SKM-1 treated with dmso at 0.1 percent for 144 hours (cell line): Measurements from ENCODE around the gene CACNA1G.

ENCODE experiments used
- DNase-seq: peaks from one replicate; lab custom pipeline; 2025; ENCODE audit not compliant: unreplicated experiment; lab: John Stamatoyannopoulos, UW

The CACNA1G gene

DNA sequence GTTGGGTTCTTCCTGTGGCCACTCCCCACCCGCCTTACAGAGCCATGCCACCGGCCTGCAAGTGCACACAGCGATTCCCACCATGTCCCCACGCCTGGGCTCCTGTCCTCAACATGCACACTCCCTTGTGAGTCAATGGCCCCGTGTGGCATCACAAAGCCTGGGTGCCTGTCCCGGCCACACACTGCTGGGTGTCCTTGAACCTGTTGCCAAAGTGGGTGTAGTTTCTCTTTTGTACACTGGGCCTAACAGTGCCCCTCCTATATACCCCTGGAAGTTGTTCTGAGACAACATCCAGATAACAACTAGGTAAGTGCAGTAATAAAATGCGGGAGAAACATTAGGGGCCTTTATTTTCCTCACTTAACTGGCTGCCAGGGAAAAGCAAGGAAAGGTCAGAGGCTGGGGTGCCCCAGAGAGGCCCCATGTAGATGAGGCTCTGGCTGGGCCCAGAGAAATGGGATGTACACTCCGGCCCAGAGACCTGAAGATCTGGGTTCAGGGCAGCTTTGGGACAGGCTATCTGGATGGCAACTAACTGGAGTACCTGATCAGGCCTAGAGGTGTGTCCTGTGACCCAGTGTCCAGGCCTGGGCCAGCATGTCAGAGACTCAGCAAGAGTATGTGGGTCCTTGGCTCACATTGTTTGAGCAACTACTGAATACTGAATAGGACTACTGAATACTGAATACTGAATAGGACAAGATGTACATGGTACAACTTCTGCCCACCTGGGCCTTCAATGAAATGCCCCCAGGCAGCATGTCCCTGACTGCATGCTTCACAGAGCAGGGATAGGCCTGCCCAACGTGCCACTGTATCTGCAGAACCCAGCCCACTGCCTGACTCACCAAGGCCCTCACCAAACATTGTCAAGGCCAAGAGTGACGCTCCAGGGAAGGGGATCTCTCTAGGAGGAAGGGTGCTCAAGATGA is 82.5 kb downstream of the CACNA1G start:
- no peak for DNase-seq

DNA sequence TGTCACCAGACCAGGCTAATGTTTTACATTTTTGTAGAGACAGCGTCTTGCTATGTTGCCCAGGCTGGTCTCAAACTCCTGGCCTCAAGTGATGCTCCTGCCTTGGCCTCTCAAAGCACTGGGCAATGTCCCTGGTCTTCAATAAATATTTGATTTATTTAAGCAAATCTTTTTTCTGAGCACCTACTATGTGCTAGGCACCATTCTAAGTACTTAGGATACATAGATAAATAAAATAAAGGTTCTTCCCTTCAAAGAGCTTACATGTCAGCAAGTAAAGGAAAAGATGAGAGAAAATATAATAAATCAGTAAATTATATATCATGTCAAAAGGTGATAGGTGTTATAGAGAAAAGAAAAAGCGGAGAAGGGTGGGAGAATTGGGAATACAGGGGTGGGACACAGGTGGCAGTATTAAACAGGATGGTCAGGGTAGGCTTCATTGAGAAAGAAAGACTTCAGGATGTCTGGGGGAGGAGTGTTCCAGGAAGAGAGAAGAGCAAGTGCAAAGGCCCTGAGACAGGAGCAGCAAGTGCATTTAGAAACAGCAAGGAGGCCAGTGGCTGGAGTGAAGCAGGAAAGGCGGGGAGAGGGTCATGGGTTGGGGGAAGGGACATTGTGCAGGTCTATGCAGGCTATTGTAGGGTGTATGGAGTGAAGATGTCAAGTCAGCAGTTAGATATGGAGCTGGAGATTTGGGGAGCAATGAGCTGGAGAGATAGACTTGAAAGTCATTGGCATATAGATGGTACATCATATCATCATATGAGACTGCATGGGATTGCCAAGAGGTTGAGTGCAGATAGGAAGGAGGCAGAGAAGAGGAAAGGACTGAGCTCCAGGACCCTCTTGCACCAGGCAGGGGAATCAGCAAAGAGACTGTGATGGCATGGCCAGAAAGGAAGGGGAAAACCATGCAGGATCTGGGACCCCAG is 85.5 kb downstream of the CACNA1G start:
- DNase-seq, result no peak

DNA sequence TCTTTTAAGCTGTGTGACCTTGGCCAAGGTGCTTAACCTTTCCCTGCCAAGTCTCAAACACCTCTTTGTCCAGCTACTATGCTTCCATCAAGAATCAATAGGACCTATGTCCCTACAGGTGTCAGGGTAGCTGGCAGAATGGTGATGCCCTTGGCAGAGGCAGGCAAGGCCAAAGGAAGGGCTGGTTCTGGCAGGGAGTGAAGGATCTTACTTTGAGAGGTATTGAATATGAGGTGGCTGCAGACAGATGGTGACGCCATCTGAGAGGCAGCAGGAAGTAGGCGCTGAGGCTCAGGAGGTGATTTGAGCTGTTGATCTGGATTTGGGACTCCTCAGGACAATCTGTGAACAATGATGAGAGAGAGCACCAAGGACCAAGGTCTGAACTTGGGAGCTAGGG is 86.7 kb downstream of the CACNA1G start:
- no peak for DNase-seq

DNA sequence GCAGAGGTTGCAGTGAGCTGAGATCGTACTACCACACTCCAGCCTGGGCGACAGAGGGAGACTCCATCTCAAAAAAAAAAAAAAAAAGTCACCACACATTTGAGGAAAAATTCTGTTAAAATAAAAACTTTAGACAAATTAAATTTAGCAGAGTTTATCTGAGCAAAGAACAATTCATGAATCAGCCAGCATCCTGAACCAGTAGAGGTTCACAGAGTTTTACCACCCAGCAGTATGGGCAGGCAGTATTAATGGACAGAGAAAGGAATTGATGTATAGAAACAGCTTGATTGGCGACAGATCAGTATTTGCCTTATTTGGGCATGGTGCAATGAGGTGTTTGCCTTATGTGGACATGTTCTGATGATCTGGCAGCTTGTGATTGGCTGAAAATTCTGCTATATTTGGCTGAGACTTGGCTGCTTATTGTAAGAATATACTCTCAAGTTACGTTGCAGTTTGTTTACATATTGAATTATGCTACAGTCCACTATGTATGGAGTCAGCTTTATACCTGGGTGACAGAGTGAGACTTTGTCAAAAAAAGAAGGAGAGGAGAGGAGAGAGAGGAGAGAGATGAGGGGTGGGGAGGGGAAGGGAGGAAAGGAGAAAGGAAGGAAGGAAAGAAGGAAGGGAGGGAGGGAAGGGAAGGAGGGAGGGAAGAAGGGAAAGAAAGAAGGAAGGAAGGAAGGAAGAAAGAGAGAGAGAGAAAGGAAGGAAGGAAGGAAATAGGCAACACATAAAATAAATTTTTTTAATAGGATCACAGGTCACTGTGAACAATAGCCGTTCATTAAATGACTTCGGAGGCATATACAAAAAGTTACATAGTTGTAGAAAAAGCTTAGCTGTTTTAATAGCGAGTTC is 88.8 kb downstream of the CACNA1G start:
- no peak for DNase-seq

DNA sequence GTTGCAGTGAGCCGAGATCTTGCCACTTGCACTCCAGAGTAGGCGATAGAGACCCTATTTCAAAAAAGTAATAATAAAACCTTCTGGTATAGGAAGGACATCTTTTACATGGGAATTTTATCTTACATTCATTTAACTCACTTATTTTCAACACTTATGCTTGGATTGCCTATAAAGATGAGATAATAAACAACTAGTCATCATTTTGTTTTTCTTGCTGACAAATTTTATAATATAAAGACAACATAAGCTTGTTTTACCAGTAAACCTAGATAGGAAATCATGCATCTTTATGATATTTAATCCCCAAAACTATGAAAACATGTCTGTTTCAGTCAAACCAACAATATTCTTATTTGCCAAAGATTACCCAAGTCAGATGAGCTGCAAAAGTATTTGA is 91.1 kb downstream of the CACNA1G start:
- no peak for DNase-seq

DNA sequence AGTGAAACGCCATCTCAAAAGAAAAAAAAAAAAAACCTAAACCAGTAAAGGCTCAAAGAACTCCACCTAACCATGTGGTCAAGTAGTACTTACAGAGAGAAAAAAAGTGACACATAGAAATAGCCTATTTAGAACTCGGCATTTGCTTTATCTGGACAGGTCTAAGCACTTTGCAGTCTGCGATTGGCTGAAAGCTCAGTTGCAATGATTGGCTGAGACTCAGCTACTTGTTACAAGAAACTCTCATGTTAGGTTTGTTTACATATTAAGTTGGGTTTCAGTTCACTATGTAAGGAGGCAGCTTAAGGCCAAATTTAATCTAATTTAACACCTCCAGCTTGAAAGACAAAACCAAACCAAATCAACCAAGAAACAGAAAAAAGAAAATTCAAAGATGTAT is 93.2 kb downstream of the CACNA1G start:
- no peak for DNase-seq

DNA sequence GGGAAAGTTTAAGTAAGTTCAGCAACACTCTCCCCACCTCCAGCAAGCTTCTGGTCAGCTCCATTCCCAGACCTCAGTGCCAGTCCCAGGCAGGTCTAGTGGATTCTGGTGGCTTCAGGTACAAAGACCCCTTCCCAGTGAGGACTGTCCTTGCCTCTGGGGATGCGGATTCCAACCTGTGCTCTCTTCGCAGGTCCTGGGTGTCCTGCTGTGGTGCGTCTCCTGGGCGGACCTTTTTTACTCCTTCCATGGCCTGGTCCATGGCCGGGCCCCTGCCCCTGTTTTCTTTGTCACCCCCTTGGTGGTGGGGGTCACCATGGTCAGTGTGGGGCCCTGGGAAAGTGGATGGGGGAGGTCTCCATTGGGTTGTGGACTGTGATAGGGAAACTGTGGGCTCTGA is 96.0 kb downstream of the CACNA1G start:
- no peak for DNase-seq

DNA sequence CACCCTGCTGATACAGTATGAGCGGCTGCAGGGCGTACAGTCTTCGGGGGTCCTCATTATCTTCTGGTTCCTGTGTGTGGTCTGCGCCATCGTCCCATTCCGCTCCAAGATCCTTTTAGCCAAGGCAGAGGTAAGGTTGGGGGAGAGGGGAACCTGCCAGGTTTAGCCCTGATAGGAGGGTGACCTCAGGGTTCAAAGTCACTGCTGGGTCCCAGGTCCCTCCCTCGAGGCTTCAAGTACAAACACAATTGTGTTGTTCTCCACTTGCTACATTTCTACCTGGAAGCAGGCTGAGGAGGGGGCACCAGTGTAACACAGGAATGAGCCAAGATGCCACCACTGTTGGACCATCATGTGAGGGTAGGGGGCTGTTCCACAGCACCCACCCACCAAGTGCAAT is 96.5 kb downstream of the CACNA1G start:
- no peak for DNase-seq

DNA sequence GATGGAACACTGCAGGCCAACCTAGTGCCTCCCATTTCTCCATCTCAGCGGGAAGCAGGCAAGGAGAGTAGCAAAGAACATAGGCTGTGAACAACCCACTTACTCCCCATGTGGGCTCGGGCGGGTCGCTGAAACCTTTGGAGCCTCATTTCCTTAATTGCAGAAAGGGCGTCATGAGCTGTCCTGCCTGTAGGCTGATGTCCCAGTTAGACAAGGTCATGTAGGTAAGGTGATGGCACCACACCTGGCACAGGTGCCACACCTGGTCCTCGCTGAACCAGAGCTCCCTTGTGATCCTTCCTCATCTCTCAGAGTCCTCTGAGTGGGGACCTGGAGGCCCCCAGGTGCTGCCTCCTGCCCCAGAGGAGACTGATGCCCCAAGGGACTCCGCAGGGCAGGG is 97.1 kb downstream of the CACNA1G start:
- DNase-seq, result no peak

DNA sequence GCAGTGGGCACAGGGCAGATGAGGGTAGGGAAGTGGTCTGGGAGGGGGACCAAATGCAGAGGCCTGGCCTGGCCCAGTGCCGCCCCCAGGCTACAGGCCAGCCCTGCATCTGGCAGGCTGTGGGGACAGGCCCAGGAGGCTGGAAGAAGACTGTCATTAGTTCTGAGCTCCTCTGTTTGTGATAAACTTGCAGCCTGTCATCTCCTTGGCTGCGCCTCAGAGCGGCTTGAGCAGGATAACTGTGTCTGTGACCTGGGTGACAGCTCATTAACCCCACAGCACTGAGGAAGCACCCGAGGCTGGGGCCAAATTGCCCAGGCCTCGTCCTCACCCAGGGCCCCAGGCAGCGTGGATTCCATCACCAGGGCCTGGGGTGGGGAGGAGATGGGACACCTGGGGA is 98.1 kb downstream of the CACNA1G start:
- no peak for DNase-seq

DNA sequence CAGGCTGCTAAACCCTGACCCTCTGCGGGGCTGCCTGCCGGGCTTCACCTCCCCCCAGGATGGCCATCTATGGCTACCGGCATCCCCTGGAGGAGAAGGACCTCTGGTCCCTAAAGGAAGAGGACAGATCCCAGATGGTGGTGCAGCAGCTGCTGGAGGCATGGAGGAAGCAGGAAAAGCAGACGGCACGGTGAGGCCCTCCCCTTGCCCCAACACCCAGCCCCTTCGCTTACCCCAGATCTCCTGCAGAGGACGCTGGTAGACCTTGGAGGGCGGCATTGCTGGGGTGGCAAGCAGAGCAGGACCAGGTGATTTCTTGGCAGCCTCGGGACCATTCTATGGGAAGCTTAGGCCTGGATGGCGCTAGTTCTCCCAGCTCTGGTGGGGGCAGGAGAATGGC is 98.7 kb downstream of the CACNA1G start:
- no peak for DNase-seq

DNA sequence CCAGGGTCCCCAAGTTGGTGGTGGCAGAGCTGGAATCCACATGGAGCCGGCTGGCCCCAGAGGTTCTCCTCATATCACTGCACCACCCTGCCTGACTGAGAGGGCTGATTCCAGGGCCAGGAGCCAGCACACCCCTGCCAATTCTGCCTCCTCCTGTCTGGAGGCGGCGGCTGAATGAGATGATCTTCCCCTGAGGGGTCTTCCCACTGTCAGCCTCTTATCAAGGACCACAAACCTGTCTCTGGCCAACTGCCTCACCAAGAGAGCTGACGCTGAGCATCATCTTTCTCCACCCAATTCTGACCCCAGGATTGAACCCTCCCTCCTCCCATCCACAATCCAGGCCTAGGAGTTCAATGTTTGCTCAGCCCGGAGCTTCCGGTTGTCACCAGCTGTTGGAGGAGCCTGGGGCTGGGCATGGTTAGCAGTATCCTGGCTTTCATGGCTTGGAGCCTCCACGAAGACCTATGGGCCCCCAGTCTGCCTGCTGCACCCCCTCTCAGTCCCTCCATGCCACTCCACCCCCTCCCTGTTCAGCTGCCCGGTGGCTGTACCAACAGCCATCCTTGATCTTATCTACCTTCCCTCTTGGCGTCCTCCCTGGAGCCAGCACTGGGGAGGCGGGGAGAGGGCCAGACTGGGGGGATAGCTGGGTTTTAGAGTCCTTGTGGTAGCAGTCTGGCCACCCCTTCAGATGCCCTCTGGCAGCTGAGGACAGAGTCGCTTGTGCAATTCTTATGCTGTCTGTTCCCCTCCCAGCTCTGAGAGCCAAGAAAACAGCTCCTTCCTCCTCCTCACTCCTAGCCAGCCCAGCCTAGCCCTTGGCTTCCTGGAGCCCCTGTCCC is 99.7 kb downstream of the CACNA1G start:
- DNase-seq, result peak; percentile 50

DNA sequence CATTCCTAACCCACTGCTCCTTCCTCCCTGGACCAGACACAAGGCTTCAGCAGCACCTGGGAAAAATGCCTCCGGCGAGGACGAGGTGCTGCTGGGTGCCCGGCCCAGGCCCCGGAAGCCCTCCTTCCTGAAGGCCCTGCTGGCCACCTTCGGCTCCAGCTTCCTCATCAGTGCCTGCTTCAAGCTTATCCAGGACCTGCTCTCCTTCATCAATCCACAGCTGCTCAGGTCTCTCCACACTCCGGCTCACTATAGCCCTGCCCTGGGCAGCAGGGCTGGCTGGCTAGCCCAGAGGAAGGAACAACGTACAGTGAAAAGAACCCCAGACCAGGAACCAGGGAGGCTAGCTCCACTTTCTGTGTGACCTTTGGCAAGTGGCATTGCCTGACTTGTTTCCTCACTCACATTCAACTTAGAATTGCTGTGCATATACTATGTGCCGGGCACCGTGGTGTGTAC is 100.4 kb downstream of the CACNA1G start:
- peak; percentile 44 for DNase-seq

DNA sequence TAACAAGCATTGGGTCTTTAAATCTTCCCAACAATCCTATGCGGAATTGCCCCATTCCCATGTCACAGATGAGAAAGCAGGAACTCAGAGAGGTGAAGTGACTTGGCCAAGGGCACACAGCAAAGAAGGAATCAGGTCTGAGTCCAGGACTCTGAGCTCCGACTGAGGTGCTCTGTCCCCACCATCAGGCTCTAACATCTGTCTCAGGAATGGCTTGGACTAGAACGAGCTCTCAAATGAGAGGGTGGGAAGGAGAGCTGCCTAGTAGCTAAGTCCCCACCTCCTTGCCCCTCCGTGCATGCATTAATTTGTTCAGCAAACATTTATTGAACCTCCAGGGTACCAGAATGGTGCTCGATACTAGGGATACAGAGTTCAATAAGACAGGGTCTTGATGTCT is 100.8 kb downstream of the CACNA1G start:
- DNase-seq, result no peak

DNA sequence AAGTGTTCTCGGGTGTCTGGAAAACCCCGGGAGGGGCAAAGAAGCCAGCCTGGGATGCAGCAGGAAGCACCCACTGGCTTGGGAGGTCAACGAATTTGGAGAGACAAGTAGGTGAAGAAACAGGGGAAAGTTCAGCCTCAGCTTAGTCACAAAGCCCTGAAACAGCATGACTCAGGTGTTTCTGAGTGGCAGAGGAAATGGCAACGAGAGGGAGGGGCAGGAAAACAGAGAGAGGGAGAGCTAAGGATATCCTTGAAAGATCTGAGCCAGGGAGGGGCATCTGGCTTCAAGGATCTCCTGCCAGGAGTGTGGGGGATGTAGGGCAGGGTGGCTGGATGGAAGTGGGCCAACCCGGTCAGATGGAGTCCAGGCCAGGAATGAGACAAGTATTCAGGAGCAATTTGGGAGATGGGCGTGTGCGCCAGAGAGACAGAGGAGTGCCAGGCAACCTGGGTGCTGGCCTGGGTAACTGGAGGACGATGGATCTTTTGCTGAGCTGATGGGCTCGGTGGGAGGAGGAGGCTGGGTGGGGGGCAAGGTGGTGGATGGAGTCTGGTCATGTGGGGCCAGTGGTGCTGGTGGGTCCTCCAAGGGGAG is 101.4 kb downstream of the CACNA1G start:
- DNase-seq, result peak; percentile 34

DNA sequence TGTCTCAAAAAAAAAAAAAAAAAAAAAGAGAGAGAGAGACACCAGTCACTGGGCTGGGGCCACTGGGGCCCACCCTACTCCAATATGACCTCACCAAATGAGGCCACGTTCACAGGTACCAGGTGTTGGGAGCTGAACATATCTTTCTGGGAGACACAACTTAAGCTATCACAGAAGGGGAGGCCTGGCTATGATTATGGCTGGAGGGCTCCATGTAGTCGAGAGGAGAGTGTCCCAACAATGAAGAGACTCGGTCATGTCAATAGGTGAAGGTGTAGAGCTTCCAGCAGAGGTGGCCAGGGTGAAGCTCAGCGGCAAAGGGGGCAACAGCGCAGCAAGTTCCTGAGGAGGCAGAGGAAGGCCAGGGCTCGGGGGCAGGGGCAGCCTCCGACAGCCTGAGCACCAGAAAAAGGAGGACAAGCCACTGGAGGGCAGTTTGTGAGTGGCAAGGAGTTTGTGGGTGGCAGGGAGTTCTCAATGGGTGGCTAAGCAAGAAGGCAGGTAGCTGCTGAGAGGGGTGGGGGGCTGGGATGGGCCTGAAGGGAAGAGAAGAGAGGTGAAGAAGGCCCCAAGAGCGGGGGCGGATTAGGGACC is 102.2 kb downstream of the CACNA1G start:
- no peak for DNase-seq

DNA sequence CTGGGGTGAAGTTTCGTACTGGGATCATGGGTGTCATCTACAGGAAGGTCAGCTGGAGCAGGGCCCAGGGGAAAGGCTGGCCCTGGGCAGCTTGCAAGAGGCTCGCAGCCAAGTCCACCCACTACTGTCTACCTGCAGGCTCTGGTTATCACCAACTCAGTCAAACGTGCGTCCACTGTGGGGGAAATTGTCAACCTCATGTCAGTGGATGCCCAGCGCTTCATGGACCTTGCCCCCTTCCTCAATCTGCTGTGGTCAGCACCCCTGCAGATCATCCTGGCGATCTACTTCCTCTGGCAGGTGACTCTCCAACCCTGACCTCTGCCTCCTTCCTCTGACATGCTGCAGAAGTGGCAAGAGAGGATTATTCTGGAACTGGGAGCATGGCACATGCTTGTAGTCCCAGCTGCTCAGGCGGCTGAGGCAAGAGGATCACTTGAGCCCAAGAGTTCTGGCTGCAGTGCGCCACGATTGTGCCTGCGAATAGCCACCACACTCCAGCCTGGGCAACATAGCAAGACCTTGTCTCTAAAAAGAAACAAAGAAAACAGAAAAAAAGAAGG is 103.4 kb downstream of the CACNA1G start:
- DNase-seq, result no peak

DNA sequence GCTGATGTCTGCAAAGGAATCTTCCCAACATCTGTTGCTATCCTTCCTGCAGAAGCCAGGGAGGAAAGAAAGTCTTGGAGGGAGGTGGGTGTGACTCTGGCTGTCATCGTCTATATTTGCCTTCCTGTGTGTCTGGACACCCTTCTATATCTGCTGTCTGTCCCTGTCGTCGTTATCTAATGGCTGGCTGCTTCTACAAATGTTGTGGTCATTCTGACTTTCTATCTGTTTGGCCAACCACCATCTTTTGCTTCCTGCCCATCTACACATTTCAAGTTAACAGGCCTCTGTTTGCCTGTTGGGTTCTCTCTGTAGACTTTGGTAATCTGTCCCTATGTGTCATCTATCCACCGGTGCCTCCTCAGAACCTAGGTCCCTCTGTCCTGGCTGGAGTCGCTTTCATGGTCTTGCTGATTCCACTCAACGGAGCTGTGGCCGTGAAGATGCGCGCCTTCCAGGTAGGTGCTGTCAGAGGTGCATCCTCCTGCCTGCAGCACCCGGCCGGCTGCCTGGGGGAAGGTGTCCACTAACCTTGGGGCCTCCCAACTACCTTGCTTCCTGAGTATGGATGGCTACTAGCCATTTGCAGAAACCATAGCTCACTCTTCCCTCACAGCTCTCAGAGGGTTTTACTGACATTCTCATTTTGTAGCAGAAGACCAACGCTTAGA is 104.4 kb downstream of the CACNA1G start:
- no peak for DNase-seq
